GM23338 (cell line): ENCODE measurements around the gene HACD3.

Experiments used
- CREB1 ChIP-seq: fragments of 250-450 bp; sonication (Bioruptor Pico); IDR thresholded peaks from 2 replicates; pipeline ENCODE4 v1.5.0; 2020; ENCODE audit warnings: low read depth, mild to moderate bottlenecking, moderate library complexity
- EZH2 ChIP-seq: fragments of 200-600 bp; sonication (generic); IDR thresholded peaks from one replicate; pipeline ENCODE4 v1.8.0; 2017; ENCODE audit warnings: antibody characterized with exemption, mild to moderate bottlenecking, low read depth; ENCODE audit not compliant: unreplicated experiment
- EZH2phosphoT487 ChIP-seq: fragments of 200-600 bp; sonication (generic); IDR thresholded peaks from one replicate; pipeline ENCODE4 v1.8.1; 2018; ENCODE audit warnings: antibody characterized with exemption; ENCODE audit not compliant: unreplicated experiment
- JUNB ChIP-seq: IDR thresholded peaks from one replicate; pipeline ENCODE4 v1.6.1; 2016; ENCODE audit warnings: antibody characterized with exemption; ENCODE audit not compliant: unreplicated experiment
- NANOG ChIP-seq: IDR thresholded peaks from 2 replicates; pipeline ENCODE4 v1.6.1; 2016; ENCODE audit warnings: antibody characterized with exemption, borderline replicate concordance
- POLR2AphosphoS5 ChIP-seq: IDR thresholded peaks from 2 replicates; pipeline ENCODE4 v1.6.1; 2016; ENCODE audit warnings: antibody characterized with exemption, low read depth
- STAT1 ChIP-seq: IDR thresholded peaks from one replicate; pipeline ENCODE4 v1.6.1; 2016; ENCODE audit warnings: antibody characterized with exemption; ENCODE audit not compliant: unreplicated experiment
- ZNF114 ChIP-seq: fragments of 250-450 bp; sonication (Bioruptor Pico); IDR thresholded peaks from 2 replicates; pipeline ENCODE4 v1.5.0; 2020; ENCODE audit warnings: mild to moderate bottlenecking, moderate library complexity
- ZNF331 ChIP-seq: fragments of 250-450 bp; sonication (Bioruptor Pico); IDR thresholded peaks from 2 replicates; pipeline ENCODE4 v1.5.0; 2020; ENCODE audit warnings: low read depth, mild to moderate bottlenecking, moderate library complexity
- TF ChIP-seq, protein P1 (sequence below), 2 experiments: fragments of 200-600 bp in 1 of 2; sonication (generic) in 1 of 2; conservative IDR thresholded peaks; 2 replicates each; pipeline versions ENCODE4 v1.5.1 to v1.6.1; 2016 to 2017; ENCODE audit warnings: antibody characterized with exemption in 2 of 2, low read depth in 2 of 2, mild to moderate bottlenecking in 2 of 2, moderate library complexity in 1 of 2
- TF ChIP-seq, protein P2 (sequence below): IDR thresholded peaks from one replicate; pipeline ENCODE4 v1.6.1; 2018; ENCODE audit warnings: antibody characterized with exemption; ENCODE audit not compliant: unreplicated experiment
- TF ChIP-seq, protein P3 (sequence below): IDR thresholded peaks from 2 replicates; pipeline ENCODE4 v1.6.1; 2016; ENCODE audit warnings: antibody characterized with exemption

DNA sequence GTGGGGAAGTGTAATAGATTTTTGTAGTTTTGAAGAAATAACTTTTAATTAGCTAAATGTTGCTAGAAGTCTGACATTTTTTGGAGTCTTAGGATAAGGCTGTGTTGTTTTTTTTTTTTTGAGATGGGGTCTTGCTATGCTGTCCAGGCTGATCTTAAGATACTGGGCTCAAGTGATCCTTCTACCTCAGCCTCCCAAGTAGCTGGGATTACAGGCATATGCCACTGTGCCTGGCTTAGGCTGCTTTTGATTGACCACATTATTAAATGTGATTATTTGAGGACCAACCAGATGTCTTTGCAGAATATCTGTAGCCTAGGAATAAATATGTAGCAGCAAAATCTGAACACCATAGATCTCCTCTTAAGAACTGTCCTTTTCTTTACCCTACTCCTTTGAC, 29.7 kb downstream of the HACD3 start:
- TF ChIP-seq, protein P1, sequence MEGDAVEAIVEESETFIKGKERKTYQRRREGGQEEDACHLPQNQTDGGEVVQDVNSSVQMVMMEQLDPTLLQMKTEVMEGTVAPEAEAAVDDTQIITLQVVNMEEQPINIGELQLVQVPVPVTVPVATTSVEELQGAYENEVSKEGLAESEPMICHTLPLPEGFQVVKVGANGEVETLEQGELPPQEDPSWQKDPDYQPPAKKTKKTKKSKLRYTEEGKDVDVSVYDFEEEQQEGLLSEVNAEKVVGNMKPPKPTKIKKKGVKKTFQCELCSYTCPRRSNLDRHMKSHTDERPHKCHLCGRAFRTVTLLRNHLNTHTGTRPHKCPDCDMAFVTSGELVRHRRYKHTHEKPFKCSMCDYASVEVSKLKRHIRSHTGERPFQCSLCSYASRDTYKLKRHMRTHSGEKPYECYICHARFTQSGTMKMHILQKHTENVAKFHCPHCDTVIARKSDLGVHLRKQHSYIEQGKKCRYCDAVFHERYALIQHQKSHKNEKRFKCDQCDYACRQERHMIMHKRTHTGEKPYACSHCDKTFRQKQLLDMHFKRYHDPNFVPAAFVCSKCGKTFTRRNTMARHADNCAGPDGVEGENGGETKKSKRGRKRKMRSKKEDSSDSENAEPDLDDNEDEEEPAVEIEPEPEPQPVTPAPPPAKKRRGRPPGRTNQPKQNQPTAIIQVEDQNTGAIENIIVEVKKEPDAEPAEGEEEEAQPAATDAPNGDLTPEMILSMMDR (conservative IDR thresholded peaks at IDR 0.05; ENCODE audit: low read depth in 2 of 2), result no peak
- TF ChIP-seq CREB1 (CRISPR knock-in tag), result no peak
- TF ChIP-seq EZH2, result no peak
- TF ChIP-seq, protein P2, sequence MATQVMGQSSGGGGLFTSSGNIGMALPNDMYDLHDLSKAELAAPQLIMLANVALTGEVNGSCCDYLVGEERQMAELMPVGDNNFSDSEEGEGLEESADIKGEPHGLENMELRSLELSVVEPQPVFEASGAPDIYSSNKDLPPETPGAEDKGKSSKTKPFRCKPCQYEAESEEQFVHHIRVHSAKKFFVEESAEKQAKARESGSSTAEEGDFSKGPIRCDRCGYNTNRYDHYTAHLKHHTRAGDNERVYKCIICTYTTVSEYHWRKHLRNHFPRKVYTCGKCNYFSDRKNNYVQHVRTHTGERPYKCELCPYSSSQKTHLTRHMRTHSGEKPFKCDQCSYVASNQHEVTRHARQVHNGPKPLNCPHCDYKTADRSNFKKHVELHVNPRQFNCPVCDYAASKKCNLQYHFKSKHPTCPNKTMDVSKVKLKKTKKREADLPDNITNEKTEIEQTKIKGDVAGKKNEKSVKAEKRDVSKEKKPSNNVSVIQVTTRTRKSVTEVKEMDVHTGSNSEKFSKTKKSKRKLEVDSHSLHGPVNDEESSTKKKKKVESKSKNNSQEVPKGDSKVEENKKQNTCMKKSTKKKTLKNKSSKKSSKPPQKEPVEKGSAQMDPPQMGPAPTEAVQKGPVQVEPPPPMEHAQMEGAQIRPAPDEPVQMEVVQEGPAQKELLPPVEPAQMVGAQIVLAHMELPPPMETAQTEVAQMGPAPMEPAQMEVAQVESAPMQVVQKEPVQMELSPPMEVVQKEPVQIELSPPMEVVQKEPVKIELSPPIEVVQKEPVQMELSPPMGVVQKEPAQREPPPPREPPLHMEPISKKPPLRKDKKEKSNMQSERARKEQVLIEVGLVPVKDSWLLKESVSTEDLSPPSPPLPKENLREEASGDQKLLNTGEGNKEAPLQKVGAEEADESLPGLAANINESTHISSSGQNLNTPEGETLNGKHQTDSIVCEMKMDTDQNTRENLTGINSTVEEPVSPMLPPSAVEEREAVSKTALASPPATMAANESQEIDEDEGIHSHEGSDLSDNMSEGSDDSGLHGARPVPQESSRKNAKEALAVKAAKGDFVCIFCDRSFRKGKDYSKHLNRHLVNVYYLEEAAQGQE, result no peak
- no peak for TF ChIP-seq POLR2AphosphoS5
- TF ChIP-seq EZH2phosphoT487, result no peak
- TF ChIP-seq JUNB, result no peak
- TF ChIP-seq ZNF114 (CRISPR knock-in tag), result no peak
- TF ChIP-seq STAT1, result no peak
- no peak for TF ChIP-seq NANOG
- TF ChIP-seq, protein P3, sequence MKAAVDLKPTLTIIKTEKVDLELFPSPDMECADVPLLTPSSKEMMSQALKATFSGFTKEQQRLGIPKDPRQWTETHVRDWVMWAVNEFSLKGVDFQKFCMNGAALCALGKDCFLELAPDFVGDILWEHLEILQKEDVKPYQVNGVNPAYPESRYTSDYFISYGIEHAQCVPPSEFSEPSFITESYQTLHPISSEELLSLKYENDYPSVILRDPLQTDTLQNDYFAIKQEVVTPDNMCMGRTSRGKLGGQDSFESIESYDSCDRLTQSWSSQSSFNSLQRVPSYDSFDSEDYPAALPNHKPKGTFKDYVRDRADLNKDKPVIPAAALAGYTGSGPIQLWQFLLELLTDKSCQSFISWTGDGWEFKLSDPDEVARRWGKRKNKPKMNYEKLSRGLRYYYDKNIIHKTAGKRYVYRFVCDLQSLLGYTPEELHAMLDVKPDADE, result no peak
- TF ChIP-seq ZNF331, result no peak
